ENCODE results near the gene EPN3.

DNA sequence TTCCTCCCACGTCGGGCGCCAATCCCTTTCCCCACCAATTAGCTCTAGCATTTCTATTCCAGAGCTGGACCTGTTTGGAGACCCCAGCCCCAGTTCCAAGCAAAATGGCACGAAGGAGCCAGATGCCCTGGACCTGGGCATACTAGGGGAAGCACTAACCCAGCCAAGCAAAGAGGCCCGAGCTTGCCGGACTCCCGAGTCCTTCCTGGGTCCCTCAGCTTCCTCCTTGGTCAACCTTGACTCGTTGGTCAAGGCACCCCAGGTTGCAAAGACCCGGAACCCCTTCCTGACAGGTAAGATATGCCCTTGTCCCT lies 8.8 kb downstream of the EPN3 start:
- no peak for TF ChIP-seq EZH2 (IDR thresholded peaks at IDR 0.05; ENCODE audit: low read length, unreplicated experiment)
- TF ChIP-seq, protein P1, sequence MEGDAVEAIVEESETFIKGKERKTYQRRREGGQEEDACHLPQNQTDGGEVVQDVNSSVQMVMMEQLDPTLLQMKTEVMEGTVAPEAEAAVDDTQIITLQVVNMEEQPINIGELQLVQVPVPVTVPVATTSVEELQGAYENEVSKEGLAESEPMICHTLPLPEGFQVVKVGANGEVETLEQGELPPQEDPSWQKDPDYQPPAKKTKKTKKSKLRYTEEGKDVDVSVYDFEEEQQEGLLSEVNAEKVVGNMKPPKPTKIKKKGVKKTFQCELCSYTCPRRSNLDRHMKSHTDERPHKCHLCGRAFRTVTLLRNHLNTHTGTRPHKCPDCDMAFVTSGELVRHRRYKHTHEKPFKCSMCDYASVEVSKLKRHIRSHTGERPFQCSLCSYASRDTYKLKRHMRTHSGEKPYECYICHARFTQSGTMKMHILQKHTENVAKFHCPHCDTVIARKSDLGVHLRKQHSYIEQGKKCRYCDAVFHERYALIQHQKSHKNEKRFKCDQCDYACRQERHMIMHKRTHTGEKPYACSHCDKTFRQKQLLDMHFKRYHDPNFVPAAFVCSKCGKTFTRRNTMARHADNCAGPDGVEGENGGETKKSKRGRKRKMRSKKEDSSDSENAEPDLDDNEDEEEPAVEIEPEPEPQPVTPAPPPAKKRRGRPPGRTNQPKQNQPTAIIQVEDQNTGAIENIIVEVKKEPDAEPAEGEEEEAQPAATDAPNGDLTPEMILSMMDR (conservative IDR thresholded peaks at IDR 0.05; ENCODE audit: low read depth, low read length), result no peak
- TF ChIP-seq EZH2phosphoT487 (IDR thresholded peaks at IDR 0.05; ENCODE audit: borderline replicate concordance, low read length), result no peak

Measured in PC-3 (cell line).